K562 (cell line): ENCODE measurements around the gene ZDHHC24. TPM values are rescaled to one million over a fixed set of nuclear protein-coding genes. Genes with fewer than 3 reads are reported as not detected.
A peak's percentile ranks its signal among the peaks of the same experiment; 100 is the strongest.

Experiments
- ATF6 ChIP-seq: sonication (generic); formaldehyde crosslinking; IDR thresholded peaks from 2 replicates; pipeline ENCODE4 v1.4.0; 2020; ENCODE audit warnings: mild to moderate bottlenecking, missing genetic modification reagents
- BHLHE40 ChIP-seq: IDR thresholded peaks from 2 replicates; pipeline ENCODE4 v1.6.1; 2011; ENCODE audit warnings: low read length, improper control_type of control experiment
- CHD1 ChIP-seq: fragments of 200-600 bp; sonication (generic); IDR thresholded peaks from one replicate; pipeline ENCODE4 v1.6.1; 2012; ENCODE audit warnings: mild to moderate bottlenecking, moderate library complexity, low read length, inconsistent platforms
- ELK1 ChIP-seq: sonication (generic); formaldehyde crosslinking; IDR thresholded peaks from 2 replicates; pipeline ENCODE4 v1.8.1; 2022; ENCODE audit warnings: missing genetic modification reagents
- FOXJ2 ChIP-seq: fragments of 200-800 bp; sonication (Bioruptor generic); IDR thresholded peaks from 2 replicates; pipeline ENCODE4 v1.6.1; 2016; ENCODE audit warnings: missing genetic modification characterization, missing compliant biosample characterization
- HINFP ChIP-seq: fragments of 450-650 bp; conservative IDR thresholded peaks from 2 replicates; pipeline ENCODE4 v1.6.1; 2016; ENCODE audit warnings: missing genetic modification characterization, low read depth, mild to moderate bottlenecking, control low read depth, missing compliant biosample characterization
- MAFG ChIP-seq: fragments of 450-650 bp; conservative IDR thresholded peaks from 2 replicates; pipeline ENCODE4 v1.6.1; 2016; ENCODE audit warnings: missing genetic modification characterization, missing compliant biosample characterization
- MCM3 ChIP-seq: fragments of 450-650 bp; IDR thresholded peaks from 2 replicates; pipeline ENCODE4 v1.6.1; 2016
- NFE2 ChIP-seq: IDR thresholded peaks from 2 replicates; pipeline ENCODE4 v1.6.1; 2014; ENCODE audit warnings: antibody characterized with exemption, low read depth
- NR1H2 ChIP-seq: sonication (generic); formaldehyde crosslinking; IDR thresholded peaks from 2 replicates; pipeline ENCODE4 v1.4.0; 2020; ENCODE audit warnings: mild to moderate bottlenecking, missing genetic modification reagents
- NR2C1 ChIP-seq, 2 experiments: fragments of 450-650 bp; IDR thresholded peaks; 2 replicates each; pipeline ENCODE4 v1.6.1; 2017; ENCODE audit warnings: mild to moderate bottlenecking in 2 of 2, antibody characterized with exemption in 1 of 2, inconsistent platforms in 1 of 2, missing compliant biosample characterization in 1 of 2, missing genetic modification characterization in 1 of 2
- STAT5B ChIP-seq: fragments of 250-450 bp; sonication (Bioruptor Pico); IDR thresholded peaks from 2 replicates; pipeline ENCODE4 v1.8.0; 2021; ENCODE audit warnings: mild to moderate bottlenecking, inconsistent platforms
- TARDBP ChIP-seq: fragments of 450-650 bp; IDR thresholded peaks from 2 replicates; pipeline ENCODE4 v1.6.1; 2016
- USF1 ChIP-seq: sonication (generic); formaldehyde crosslinking; IDR thresholded peaks from 2 replicates; pipeline ENCODE4 v1.9.0; 2022; ENCODE audit warnings: mild to moderate bottlenecking, missing genetic modification reagents
- ZBTB26 ChIP-seq: fragments of 450-650 bp; formaldehyde crosslinking; IDR thresholded peaks from 2 replicates; pipeline ENCODE4 v1.4.0; 2022; ENCODE audit warnings: missing genetic modification characterization
- ZNF518B ChIP-seq: fragments of 250-450 bp; sonication (Bioruptor Pico); IDR thresholded peaks from 2 replicates; pipeline ENCODE4 v1.5.0; 2021; ENCODE audit warnings: mild to moderate bottlenecking, moderate library complexity
- ZNF717 ChIP-seq: fragments of 250-450 bp; sonication (Bioruptor Pico); IDR thresholded peaks from 2 replicates; pipeline ENCODE4 v1.5.0; 2021
- polyA plus RNA-seq, 8 experiments: library from polyadenylated mRNA; depleted of rRNA in 4 of 8; stranded (reverse) in 5 of 8; unstranded in 3 of 8; fragments of >200 nt; fragmentation: Nextera tagmentation in 2 of 8; fragmentation: Illumina TruSeq in 1 of 8; extraction: Ambion mirVana in 2 of 8; extraction: Trizol in 1 of 8; gene quantifications; 2 replicates each; pipeline versions ENCODE4 v1.2.1 to v1.2.3, GENCODE V29; 2011 to 2014; ENCODE audit warnings: inconsistent platforms in 1 of 8, missing spikeins in 1 of 8
- total RNA-seq, 7 experiments: library from RNA; depleted of rRNA in 6 of 7; stranded (reverse); fragments of >200 nt in 6 of 7; fragmentation: Illumina TruSeq in 2 of 7; extraction: Trizol in 2 of 7; gene quantifications; 2 replicates each; pipeline versions ENCODE4 v1.2.1 to v1.2.3, GENCODE V29; 2011 to 2021; ENCODE audit warnings: low replicate concordance in 1 of 7

The ZDHHC24 gene
- total and polyA plus RNA-seq, 9 of the 15 experiments (the other 6 are each of a cell fraction or from before 2014, with no cell fraction given), result 0.45 to 11.2 (median 2.7) TPM

- TF ChIP-seq HINFP (tag) (no peak), USF1 (CRISPR knock-in tag) (0 out of 2 replicates have a peak, but pooled peaks have one; percentile 6), MCM3 (no peak), ATF6 (CRISPR knock-in tag) (peak; percentile 74; the same call in 1 of the 2 replicates), NFE2 (no peak), NR2C1 (IDR thresholded peaks at IDR 0.05) (no peak), NR2C1 (tag; IDR thresholded peaks at IDR 0.05) (no peak), STAT5B (CRISPR knock-in tag) (no peak), MAFG (tag) (no peak), CHD1 (no peak), ZNF518B (CRISPR knock-in tag) (no peak), NR1H2 (CRISPR knock-in tag) (0 out of 2 replicates have a peak, but pooled peaks have one; percentile 82), ZNF717 (CRISPR knock-in tag) (0 out of 2 replicates have a peak, but pooled peaks have one; percentile 33), BHLHE40 (0 out of 2 replicates have a peak, but pooled peaks have one; percentile 32), ZBTB26 (CRISPR knock-in tag) (no peak), FOXJ2 (tag) (no peak), TARDBP (0 out of 2 replicates have a peak, but pooled peaks have one; percentile 18), ELK1 (CRISPR knock-in tag) (no peak)
Observed at GRCh38 chr11:66479394-66480116, 66.3 kb downstream of the ZDHHC24 start (continued).
